Stimulated activated naive CD4-positive, alpha-beta T cell (primary cell): ENCODE measurements around the gene CISD1.
"Not testable (repeated sequence)": the region's sequence is repeated elsewhere in the genome, so short reads cannot be mapped to it uniquely, and the experiment has no call there.

Source experiments
- DNase-seq, 6 experiments: peaks; one replicate each; lab custom pipeline; 2025; lab: John Stamatoyannopoulos, UW

The CISD1 gene

GRCh38 chr10:58268946-58269781 lies at the start of gene CISD1:
TSS of gene CISD1 (plus strand) at chr10:58269162. CDS start at chr10:58269274, 112 bp downstream.
- peak; percentile 88 to 95 (median 93) for DNase-seq

- DNase-seq = no peak
Measured at GRCh38 chr10:58219875-58220274, 49.1 kb upstream of the CISD1 start.

GRCh38 chr10:58220769-58221451 lies 48.1 kb upstream of the CISD1 start:
- no peak for DNase-seq

DNA sequence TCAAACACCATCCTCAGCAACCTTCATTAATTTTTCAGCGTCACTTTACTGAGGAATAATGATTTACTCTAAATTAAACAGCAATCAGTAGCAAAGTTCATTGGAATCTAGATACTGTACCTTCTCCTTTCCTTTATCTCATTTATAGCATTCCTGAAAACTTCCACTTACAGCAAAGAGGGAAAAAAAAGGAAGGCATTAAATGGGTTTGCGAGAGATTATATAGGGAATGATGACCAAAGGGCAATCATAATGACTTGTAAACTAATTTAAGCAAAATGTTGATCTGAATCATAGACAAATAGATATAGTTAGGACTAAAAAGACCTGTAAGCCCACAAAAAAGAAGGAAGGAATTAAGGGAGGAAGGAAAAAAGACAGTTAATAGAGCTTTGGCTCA lies 43.3 kb upstream of the CISD1 start:
- no peak for DNase-seq

- DNase-seq = not testable (repeated sequence)
Measured at GRCh38 chr10:58229856-58230255, 39.1 kb upstream of the CISD1 start.

DNA sequence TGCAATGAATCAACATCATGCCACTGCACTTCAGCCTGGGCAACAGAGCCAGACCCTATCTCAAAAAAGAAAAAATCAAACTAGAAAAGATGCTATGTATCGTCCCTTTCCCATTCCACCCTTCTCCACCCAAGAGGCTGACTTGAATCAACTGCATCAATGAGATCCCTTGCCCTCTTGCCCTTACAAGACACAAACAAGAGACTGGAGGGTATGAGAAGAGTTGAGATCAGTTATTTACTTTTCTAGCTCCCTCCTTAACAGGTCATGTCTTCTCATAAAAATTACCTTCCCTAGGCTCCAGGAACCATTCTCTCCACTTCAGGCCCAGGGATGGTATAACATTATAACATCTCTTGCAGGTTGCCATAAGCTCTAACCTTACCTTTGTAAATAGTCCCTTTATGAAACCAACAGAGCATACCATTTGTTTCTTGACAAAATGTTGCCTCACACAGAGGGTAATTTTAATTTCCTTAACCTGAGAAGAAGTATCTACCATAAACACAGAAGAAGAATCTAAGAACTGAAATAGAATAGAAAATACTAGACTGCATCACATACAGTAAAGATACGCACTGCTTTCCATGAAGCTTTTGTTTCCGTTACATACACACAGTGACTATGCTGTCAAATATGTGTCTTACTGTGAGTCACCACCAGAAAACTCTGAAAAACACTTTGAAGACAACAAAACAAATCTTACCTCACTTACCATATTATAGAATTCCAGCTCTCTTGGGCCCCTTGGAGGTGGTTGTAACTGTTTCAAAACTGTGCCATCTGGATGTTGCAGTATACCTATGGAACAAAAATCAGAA lies 31.7 kb upstream of the CISD1 start:
- DNase-seq = no peak

DNA sequence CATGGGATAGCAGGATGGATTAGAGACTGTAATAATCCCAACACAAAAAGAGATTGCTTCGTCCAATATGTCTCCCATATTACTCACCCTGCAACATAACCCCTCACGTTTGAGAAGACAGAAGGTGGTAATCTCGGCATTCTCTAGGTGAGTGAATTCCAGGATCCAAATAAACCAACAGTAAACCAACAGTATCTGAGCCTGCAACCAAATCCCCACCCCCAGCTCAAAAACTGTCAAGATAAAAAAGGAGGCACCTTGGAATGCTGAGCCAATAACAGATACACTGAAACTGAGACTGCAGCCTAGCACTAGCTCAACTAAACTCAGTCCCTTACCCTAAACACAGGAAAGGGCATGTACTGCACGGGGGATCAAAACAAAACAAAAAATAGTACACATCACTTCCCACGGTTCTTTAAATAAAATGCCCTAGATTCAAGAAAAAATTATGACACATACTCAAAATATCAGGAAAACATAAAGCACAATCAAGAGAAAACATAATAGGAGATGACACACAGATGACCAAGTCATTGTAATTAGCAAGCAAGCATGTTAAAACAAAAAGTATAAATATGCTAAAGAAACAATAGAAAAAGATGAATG lies 29.3 kb upstream of the CISD1 start:
- no peak for DNase-seq

- no peak for DNase-seq
Measured at GRCh38 chr10:58240531-58240930, 28.4 kb upstream of the CISD1 start.

DNA sequence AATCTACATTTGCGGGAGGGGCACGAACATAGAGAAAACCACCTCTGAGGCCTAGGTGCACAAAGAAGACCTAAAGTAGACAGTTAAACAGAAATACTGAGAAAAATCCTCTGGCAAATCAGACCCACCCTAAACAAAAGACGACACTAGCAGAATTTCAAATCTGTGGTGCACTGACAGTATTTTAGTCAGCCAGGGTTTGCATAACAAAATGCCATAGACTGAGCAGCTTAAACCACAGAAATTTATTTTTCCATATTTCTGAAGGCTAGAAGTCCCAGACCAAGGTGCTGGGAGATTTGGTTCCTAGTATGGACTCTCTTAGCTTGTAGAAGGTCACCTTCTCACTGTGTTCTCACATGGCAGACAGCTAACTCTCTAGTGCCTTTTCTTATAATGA lies 27.6 kb upstream of the CISD1 start:
- no peak for DNase-seq

GRCh38 chr10:58243269-58243668 lies 25.7 kb upstream of the CISD1 start:
- DNase-seq = no peak

DNA sequence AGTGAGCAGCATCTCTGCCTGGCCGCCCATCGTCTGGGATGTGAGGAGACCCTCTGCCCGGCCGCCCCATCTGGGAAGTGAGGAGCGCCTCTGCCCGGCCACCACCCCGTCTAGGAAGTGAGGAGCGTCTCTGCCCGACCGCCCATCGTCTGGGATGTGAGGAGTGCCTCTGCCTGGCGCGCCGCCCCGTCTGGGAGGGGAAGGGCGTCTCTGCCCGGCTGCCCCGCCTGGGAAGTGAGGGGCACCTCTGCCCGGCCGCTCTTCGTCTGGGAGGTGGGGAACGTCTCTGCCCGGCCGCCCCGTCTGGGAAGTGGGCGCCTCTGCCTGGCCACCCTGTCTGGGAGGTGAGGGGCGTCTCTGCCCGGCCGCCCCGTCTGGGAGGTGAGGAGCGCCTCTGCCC lies 25.2 kb upstream of the CISD1 start:
- not testable (repeated sequence) for DNase-seq

DNA sequence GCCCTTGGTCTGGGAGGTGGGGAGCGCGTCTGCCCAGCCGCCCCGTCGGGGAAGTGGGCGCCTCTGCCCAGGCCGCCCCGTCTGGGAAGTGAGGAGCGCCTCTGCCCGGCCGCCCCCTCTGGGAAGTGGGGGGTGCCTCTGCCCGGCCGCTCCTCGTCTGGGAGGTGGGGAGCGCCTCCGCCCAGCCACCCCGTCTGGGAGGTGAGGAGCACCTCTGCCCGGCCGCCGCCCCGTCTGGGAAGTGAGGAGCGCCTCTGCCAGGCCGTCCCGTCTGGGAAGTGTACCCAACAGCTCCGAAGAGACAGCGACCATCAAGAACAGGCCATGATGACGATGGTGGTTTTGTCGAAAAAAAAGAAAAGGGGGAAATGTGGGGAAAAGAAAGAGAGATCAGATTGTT lies 24.7 kb upstream of the CISD1 start:
- not testable (repeated sequence) for DNase-seq

DNA sequence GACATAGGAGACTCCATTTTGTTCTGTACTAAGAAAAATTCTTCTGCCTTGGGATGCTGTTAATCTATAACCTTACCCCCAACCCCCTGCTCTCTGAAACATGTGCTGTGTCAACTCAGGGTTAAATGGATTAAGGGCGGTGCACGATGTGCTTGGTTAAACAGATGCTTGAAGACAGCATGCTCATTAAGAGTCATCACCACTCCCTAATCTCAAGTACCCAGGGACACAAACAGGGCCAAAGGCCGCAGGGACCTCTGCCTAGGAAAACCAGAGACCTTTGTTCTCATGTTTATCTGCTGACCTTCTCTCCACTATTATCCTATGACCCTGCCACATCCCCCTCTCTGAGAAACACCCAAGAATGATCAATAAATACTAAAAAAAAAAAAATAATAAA lies 24.3 kb upstream of the CISD1 start:
- not testable (repeated sequence) for DNase-seq

GRCh38 chr10:58253184-58253583 lies 15.8 kb upstream of the CISD1 start:
- DNase-seq = no peak

DNA sequence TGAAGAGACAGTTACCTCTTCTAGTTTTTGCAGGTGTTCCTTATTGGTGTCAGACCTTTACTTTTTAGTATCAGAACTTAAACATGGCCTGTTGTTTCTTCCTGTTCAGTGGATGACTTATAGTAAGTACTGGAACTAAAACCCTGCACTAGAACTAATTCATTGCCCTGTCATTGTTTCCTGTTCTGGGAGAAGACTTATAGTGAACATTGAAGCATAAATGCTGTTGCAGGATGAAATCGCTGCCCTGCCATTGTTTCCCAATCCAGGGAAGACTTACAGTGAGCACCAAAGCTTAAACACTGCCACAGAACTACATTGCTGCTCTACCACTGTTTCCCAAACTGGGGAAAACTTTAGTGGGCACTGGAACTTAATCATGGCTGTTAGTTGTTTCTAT lies 14.3 kb upstream of the CISD1 start:
- DNase-seq = no peak

GRCh38 chr10:58256013-58256780 lies 12.8 kb upstream of the CISD1 start:
- DNase-seq = not testable (repeated sequence)

DNA sequence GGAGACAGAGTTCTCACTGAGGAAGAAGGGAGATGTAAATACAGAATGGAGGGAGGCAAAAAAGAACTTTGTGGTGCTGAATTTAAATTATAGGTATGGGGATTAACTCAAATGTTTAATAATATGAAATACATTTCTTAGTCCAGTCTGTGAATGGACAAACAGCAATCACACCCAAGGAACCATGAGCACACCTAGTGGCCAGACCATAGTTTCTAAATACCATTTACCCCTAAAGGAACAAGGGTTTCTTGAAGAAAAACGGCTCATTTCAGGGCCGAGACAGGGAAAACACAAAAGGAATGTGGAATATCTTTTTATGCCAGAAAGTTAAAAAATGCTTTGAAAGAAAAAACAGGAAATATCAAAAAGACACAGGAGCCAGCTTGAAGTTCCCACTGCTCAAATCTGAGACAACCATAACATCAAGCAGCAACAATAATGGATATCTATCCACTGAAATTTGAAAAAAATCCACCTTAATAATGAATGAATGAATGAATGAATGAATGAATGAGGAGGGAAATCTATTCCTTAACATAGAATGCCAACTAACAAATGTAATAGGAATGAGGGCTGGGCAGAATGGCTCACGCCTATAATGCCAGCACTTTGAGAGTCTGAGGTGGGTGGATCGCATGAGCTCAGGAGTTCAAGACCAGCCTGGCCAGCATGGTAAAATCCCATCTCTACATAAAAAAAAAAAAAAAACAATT lies 9.8 kb upstream of the CISD1 start:
- no peak for DNase-seq

- no peak for DNase-seq
Measured at GRCh38 chr10:58260334-58260733, 8.6 kb upstream of the CISD1 start.

GRCh38 chr10:58262766-58263165 lies 6.2 kb upstream of the CISD1 start:
- DNase-seq = no peak

- no peak for DNase-seq
Measured at GRCh38 chr10:58264780-58265179, 4.2 kb upstream of the CISD1 start.

- no peak for DNase-seq
Measured at GRCh38 chr10:58265249-58265648, 3.7 kb upstream of the CISD1 start.
